Uterus (tissue), 2 donors: Measurements from ENCODE around the gene RAP1A.
"Not testable (repeated sequence)": the region's sequence is repeated elsewhere in the genome, so short reads cannot be mapped to it uniquely, and the experiment has no call there.

Experiments
- CTCF ChIP-seq, 4 experiments: fragments of 200-600 bp in 2 of 4; fragments of 450-650 bp in 2 of 4; sonication (generic) in 2 of 4; IDR thresholded peaks; one replicate each; pipeline ENCODE4 v1.5.1; 2016 to 2019; ENCODE audit warnings: antibody characterized with exemption in 4 of 4, mild to moderate bottlenecking in 2 of 4, moderate library complexity in 1 of 4
- POLR2A ChIP-seq, 2 donors: fragments of 450-650 bp; IDR thresholded peaks; one replicate each; pipeline ENCODE4 v1.6.1; 2016; ENCODE audit warnings: antibody characterized with exemption in 2 of 2, mild to moderate bottlenecking in 1 of 2, moderate library complexity in 1 of 2

- not testable (repeated sequence) for TF ChIP-seq CTCF, POLR2A (IDR thresholded peaks at IDR 0.05)
Measured at GRCh38 chr1:111632771-111633170, 13.2 kb downstream of the RAP1A start.
